ENCODE data around the gene ZNF587B. TPM values are rescaled to one million over a fixed set of nuclear protein-coding genes. Genes with fewer than 3 reads are reported as not detected.
"Not testable (repeated sequence)": the region's sequence is repeated elsewhere in the genome, so short reads cannot be mapped to it uniquely, and the experiment has no call there.

The ZNF587B gene
- total RNA-seq, 2 donors from 2014 or later: 19.2 to 43.2 TPM

DNA sequence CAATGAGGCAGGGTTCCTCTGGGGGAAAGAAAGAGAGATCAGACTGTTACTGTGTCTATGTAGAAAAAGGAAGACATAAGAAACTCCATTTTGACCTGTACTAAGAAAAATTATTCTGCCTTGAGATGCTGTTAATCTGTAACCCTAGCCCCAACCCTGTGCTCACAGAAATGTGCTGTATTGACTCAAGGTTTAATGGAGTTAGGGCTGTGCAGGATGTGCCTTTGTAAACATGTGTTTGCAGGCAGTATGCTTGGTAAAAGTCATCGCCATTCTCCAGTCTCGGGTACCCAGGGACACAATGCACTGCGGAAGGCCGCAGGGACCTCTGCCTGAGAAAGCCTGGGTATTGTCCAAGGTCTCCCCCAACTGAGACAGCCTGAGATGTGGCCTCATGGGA is 6.5 kb upstream of the ZNF587B start:
- not testable (repeated sequence) for DNase-seq (ENCODE audit: low spot score); H3K9me3 Mint-ChIP-seq; H3K27me3 Mint-ChIP-seq; ATAC-seq; H3K4me3 Mint-ChIP-seq
- peak overlapping the region in 1 of 2 donors; percentile 1 for H3K27ac Mint-ChIP-seq
- peaks cover 45% of the 10 kb centered on the region in 2 donors for H3K4me1 Mint-ChIP-seq (ENCODE audit: low read depth in 2 of 2)
- peaks cover 23% of the 10 kb centered on the region for H3K36me3 Mint-ChIP-seq

DNA sequence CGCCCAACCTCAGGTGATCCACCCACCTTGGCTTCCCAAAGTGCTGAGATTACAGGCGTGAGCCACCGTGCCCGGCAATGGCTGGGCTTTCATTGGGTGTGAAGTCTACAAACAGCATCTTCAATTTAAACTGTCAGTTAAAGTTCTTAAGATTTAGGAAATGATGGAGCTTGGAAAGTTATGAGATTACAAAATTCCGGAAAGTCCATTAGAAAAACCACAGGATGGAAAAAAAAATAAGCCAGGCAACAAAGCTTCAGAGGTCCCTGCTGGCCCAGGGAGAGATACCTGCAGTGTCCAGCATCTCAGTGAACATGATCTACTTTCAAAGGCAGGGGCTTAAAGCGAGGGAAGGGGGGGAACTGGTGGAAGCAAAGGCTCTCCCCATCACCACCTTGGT is 4.6 kb upstream of the ZNF587B start:
- Mint-ChIP-seq H3K27me3 (no peaks in the 10 kb centered on the region), H3K36me3 (peaks cover 17% of the 10 kb centered on the region), H3K4me1 (ENCODE audit: low read depth in 2 of 2) (peaks cover 38 to 42% of the 10 kb centered on the region in 2 donors), H3K9me3 (no peaks in the 10 kb centered on the region), H3K4me3 (no peak overlapping the region), H3K27ac (no peak overlapping the region)
- DNase-seq (ENCODE audit: low spot score) (no peak), ATAC-seq (no peak)

DNA sequence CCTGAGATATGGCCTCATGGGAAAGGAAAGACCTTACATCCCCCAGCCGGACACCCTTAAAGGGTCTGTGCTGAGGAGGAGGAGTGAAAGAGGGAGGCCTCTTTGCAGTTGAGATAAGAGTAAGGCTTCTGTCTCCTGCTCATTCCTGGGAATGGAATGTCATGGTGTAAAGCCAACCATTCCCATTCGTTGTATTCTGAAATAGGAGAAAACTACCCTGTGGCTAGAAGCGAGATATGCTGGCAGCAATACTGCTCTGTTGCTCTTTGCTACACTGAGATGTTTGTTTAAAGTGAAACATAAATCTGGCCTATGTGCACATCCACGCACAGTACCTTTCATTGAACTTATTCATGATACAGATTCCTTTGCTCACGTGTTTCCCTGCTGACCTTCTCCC is 783 bp upstream of the ZNF587B start:
- Mint-ChIP-seq H3K27ac (no peak overlapping the region), H3K9me3 (no peaks in the 10 kb centered on the region), H3K36me3 (peaks cover 6% of the 10 kb centered on the region), H3K4me3 (no peak overlapping the region), H3K4me1 (ENCODE audit: low read depth in 2 of 2) (peaks cover 16 to 25% of the 10 kb centered on the region in 2 donors), H3K27me3 (no peaks in the 10 kb centered on the region)
- DNase-seq (ENCODE audit: low spot score): no peak
- no peak for ATAC-seq

DNA sequence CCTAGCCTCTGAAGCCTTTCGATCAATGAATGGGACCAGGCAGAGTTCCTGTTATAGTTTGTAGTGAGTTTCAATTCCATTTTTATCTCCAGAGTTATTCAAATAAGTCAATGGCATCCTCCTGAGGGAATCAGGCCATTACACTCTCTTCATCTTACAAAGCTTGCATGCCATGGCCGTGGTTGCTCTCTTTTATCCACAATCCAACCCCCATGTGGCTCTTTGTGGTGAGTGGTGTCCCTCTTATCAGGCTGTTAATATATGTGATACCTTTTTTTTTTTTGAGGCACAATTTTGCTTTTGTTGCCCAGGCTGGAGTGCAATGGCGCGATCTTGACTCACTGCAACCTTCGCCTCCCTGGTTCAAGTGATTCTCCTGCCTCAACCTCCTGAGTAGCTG is 6.9 kb downstream of the ZNF587B start:
- not testable (repeated sequence) for H3K9me3 Mint-ChIP-seq; H3K27me3 Mint-ChIP-seq; ATAC-seq; H3K27ac Mint-ChIP-seq; DNase-seq (ENCODE audit: low spot score); H3K4me3 Mint-ChIP-seq
- peaks cover 12% of the 10 kb centered on the region for H3K36me3 Mint-ChIP-seq
- peaks cover 5 to 16% of the 10 kb centered on the region in 2 donors for H3K4me1 Mint-ChIP-seq (ENCODE audit: low read depth in 2 of 2)

DNA sequence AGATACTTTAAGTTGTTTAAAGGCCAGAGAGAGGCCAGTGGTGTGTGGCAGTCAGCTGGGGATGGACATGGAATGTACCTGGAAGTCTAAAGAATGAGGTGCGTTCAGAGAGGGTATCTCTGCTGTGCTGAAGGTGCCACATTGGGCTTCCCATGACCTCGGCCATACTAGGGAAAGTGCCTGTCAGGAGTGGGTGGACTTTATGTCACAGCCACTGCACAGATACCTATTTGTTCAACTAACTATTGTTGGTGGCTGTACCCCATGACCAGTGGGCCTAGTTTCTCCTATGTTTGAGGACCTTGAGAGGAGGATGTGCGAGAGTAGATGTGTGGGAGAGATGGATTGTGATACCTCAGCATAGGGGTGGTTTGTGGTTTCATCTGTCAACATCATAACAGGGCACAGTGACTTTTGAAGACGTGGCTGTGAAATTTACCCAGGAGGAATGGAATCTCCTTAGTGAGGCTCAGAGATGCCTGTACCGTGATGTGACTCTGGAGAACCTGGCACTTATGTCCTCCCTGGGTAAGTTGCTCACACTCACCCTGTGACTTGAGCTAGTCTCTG is 8.6 kb downstream of the ZNF587B start:
- Mint-ChIP-seq H3K4me1 (ENCODE audit: low read depth in 2 of 2) (peaks cover 5 to 17% of the 10 kb centered on the region in 2 donors), H3K27ac (peak overlapping the region in 1 of 2 donors; percentile 21), H3K36me3 (peaks cover 12% of the 10 kb centered on the region)
- not testable (repeated sequence) for ATAC-seq; H3K27me3 Mint-ChIP-seq; H3K9me3 Mint-ChIP-seq; DNase-seq (ENCODE audit: low spot score); H3K4me3 Mint-ChIP-seq

DNA sequence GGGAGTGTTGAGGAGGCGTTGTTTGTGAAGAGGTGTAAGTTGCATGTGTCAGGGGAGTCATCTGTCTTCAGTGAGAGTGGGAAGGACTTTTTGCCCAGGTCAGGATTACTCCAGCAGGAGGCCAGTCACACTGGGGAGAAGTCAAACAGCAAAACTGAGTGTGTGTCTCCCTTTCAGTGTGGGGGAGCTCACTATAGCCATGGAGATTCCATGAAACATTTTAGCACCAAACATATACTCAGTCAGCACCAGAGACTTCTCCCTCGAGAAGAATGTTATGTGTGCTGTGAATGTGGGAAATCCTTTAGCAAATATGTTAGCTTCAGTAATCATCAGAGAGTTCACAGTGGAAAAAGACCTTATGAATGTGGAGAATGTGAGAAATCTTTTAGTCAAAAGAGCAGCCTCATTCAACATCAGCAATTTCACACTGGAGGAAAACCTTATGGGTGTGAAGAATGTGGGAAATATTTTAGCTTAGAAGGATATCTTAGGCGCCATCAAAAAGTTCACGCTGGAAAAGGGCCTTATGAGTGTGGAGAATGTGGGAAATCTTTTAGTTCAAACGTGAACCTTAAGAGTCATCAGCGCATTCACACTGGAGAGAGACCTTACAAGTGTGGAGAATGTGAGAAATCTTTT is 11.1 kb downstream of the ZNF587B start:
- H3K27ac Mint-ChIP-seq: no peak overlapping the region
- ATAC-seq (no peak), DNase-seq (ENCODE audit: low spot score) (no peak)
- peaks cover 5 to 17% of the 10 kb centered on the region in 2 donors for H3K4me1 Mint-ChIP-seq (ENCODE audit: low read depth in 2 of 2)
- H3K27me3 Mint-ChIP-seq: no peaks in the 10 kb centered on the region
- H3K9me3 Mint-ChIP-seq: no peaks in the 10 kb centered on the region
- peaks cover 12% of the 10 kb centered on the region for H3K36me3 Mint-ChIP-seq
- H3K4me3 Mint-ChIP-seq: no peak overlapping the region

DNA sequence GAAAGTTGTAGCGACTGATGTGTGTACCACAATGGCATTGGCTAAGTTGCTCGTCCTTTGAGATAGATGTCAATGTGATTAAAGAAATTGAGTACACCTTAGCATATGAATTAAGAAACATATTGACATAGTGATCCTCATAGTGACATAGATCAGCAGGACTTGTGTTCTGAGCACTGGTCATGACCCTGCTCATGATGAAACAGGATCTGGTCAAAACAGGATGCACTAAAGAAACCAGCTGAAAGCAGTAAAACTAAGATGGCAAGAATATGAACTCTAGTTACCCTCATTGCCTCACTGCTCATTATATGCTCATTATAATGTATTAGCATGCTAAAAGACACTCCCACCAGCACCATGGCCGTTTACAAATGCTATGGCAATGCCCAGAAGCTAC is 17.1 kb downstream of the ZNF587B start:
- not testable (repeated sequence) for H3K9me3 Mint-ChIP-seq; H3K4me3 Mint-ChIP-seq; H3K27me3 Mint-ChIP-seq; H3K27ac Mint-ChIP-seq; DNase-seq (ENCODE audit: low spot score); ATAC-seq
- H3K36me3 Mint-ChIP-seq: peaks cover 14% of the 10 kb centered on the region
- peaks cover 18 to 20% of the 10 kb centered on the region in 2 donors for H3K4me1 Mint-ChIP-seq (ENCODE audit: low read depth in 2 of 2)

DNA sequence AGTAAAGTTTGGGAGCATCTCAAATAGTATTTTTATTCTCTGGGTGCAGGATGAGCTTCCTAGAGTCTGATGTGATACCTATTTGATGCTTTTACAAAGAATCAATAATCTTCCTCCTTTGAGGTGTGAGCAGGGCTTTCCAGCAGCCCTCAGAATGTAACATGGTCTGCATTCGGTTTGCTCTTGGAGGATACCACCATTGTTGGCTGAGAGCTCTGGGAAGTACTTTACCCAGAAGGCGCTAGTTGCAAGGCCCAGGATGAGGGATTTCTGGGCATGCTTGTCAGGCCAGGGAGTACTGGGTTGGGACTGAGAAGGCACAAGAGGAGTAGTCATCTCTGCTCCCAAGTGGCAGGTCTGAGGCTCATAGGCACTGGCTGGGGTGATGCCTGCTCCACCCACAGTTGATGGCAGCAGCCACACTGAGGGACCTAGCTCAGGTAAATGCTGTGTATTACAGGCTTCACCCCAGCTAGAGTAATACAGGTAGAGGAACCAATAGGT is 19.1 kb downstream of the ZNF587B start:
- H3K27ac Mint-ChIP-seq: peak overlapping the region; percentile 90 to 96
- peaks cover 23% of the 10 kb centered on the region for H3K36me3 Mint-ChIP-seq
- H3K9me3 Mint-ChIP-seq; H3K27me3 Mint-ChIP-seq; DNase-seq (ENCODE audit: low spot score): not testable (repeated sequence)
- peak overlapping the region; percentile 97 for H3K4me3 Mint-ChIP-seq
- ATAC-seq: peak in 1 of 2 donors; percentile 25
- peaks cover 23 to 24% of the 10 kb centered on the region in 2 donors for H3K4me1 Mint-ChIP-seq (ENCODE audit: low read depth in 2 of 2)

DNA sequence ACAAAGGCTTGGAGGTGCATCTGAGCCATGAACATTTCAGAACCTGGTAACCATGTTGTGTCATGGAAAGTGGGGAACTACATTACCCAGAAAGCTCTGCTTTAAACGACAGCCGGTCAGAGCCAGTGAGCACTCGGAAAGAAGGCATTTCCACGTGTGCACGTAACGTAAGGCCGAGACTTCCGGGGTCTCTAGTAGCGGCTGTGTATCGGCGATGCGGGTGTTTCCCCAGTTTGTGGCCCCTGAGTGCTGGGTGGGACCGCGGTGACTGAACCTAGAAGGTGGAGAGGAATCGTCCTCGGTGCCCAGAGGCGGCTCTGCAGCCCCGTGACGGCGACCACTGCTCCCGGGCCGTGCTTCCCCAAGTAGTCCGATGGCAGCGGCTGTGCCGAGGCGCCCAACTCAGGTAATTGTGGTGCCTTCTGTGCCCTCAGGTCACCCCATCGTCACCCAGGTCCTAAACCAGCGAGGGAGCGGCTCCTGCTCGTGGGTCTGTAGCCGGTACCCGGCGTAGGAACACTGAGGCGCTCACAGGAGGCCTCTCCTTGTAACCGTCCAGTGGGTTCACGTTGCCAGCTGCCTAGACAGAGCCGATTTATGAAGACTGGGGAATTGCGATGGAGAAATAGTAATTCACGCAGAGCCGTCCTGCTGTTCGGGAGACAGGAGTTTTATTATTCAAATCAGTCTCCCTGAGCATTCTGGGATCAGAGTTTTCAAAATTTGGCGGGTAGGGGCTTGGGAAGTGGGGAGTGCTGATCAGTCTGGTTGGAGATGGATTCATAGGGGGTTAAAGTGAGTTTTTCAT is 19.8 kb downstream of the ZNF587B start, which contains the start of gene ZNF587:
Gene ZNF587 (plus strand): TSS at position 194 of the 808 bp plus-strand sequence. CDS start 180 bp downstream, at position 374.
- Mint-ChIP-seq H3K4me3 (peak within 1 kb of the TSS; percentile 97), H3K27ac (peak within 1 kb of the TSS; percentile 90 to 96), H3K36me3 (peaks cover 23% of the 10 kb centered on the region), H3K4me1 (ENCODE audit: low read depth in 2 of 2) (peaks cover 23 to 24% of the 10 kb centered on the region in 2 donors)
- DNase-seq (ENCODE audit: low spot score) (peak; percentile 87), ATAC-seq (peak; percentile 99 to 100)
- not testable (repeated sequence) for H3K9me3 Mint-ChIP-seq, H3K27me3 Mint-ChIP-seq

DNA sequence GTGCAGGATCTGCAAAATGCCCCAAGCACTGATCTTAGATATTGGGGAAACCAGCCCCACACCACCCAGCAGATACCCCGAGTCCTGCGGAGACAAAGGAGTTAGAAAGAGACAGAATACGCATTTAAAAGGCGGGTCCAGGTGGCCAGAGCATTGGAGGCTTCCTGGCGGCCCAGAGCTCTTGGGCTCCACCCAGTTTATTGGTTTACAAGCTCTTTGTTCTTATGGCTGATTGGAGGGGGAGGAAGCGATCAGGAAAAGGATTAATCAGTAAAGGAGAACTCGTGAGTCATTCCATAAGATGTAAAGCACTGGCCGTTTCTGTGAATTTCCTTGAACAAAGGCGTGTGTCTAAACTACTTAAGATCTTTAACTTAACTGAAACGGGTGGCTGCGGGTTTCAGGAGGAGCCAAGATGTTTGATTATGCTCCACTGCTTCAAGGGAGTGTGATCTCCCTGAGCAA is 20.5 kb downstream of the ZNF587B start:
- Mint-ChIP-seq H3K9me3 (no peaks in the 10 kb centered on the region), H3K27ac (peak overlapping the region; percentile 90 to 96), H3K4me1 (ENCODE audit: low read depth in 2 of 2) (peaks cover 23 to 24% of the 10 kb centered on the region in 2 donors), H3K36me3 (peaks cover 23% of the 10 kb centered on the region), H3K27me3 (no peaks in the 10 kb centered on the region), H3K4me3 (peak overlapping the region; percentile 97)
- DNase-seq (ENCODE audit: low spot score) (no peak), ATAC-seq (no peak)

DNA sequence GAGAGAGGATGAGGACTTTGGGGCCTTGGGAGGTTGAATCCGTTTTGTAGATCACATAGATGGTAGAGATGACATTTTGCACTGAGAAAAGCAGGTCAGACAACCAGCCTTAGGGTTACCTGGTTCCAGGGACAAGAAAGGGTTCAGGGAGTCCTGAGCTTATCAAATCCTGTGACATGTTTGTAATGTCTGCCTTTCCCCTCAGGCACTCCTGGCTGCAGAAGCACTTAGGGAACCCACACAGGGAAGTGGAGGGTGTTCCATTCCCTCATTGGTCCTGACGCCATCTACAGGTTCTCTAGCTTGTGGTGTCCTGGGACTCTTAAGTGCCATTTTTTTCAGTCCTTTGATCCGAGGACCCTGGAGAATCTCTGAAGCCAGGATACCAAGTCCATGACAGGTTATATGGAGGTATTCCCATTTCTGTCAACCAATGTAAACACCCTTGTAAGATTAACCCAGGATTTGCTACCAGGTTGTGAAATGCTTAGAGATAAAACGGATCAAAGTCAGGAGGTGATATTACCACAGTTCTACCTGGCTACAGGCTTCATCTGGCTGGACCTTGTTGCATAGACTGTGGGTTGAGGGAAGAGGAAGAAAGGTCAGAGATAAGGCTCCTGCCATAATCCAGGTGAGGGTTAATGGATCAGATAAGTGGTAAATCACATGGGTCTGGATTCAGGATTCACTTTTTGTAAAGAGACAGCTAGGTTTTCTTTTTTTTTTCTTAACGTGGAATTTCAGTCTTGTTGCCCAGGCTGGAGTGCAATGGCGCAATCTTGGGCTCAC is 21.9 kb downstream of the ZNF587B start:
- H3K9me3 Mint-ChIP-seq; H3K27me3 Mint-ChIP-seq; ATAC-seq; DNase-seq (ENCODE audit: low spot score); H3K4me3 Mint-ChIP-seq: not testable (repeated sequence)
- peaks cover 27% of the 10 kb centered on the region for H3K36me3 Mint-ChIP-seq
- H3K27ac Mint-ChIP-seq: peak overlapping the region in 1 of 2 donors; percentile 96
- peaks cover 25% of the 10 kb centered on the region in 2 donors for H3K4me1 Mint-ChIP-seq (ENCODE audit: low read depth in 2 of 2)

DNA sequence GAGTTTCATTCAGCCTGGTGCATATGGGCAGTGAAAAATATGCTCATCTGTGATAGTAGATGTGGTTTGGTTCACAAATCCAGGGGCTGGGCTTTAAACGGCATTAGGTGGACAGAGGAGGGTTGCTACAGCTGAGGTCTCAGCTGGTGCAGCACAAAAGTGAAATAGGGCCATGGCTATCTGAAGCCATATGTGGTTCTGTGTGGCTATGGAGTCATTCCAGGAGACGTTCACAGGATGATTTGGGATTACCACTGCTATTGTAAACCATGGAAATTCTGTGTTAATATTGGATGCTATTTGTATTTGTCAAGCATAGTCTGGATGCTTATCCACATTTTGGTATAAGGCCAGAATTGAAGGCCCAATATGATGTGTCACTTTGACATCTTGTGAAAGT is 24.0 kb downstream of the ZNF587B start:
- H3K27ac Mint-ChIP-seq; ATAC-seq; H3K4me3 Mint-ChIP-seq; DNase-seq (ENCODE audit: low spot score); H3K9me3 Mint-ChIP-seq; H3K27me3 Mint-ChIP-seq: not testable (repeated sequence)
- H3K4me1 Mint-ChIP-seq (ENCODE audit: low read depth in 2 of 2): peaks cover 23 to 29% of the 10 kb centered on the region in 2 donors
- H3K36me3 Mint-ChIP-seq: peaks cover 34% of the 10 kb centered on the region

DNA sequence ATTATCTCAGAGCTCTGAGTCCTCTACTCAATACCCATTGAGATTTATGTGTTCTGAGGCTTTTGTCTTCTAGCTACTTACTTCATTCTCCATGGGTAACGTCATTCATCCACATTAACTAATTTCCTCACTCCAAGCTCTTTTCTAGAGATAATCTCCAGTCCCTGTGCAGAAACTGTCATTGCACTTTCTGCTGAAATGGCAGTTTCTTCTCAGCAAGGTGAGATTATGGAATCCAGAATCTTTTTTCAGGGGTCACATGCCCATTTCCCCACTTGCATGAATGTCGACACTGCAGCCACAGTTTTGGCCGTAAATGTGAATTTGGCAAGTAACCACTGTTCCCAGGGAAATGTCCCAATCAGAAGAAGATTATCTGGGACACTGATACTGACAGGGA is 32.3 kb downstream of the ZNF587B start:
- not testable (repeated sequence) for H3K4me3 Mint-ChIP-seq; H3K27me3 Mint-ChIP-seq; H3K4me1 Mint-ChIP-seq (ENCODE audit: low read depth in 2 of 2); DNase-seq (ENCODE audit: low spot score); ATAC-seq; H3K9me3 Mint-ChIP-seq; H3K27ac Mint-ChIP-seq
- peaks cover 51% of the 10 kb centered on the region for H3K36me3 Mint-ChIP-seq

Measured in natural killer cell treated with Interleukin-12 subunit alpha and Interleukin-12 subunit beta and Interleukin-15 and Interleukin-18, amount 100 ng/mL, for 72 hours (primary cell).